Prostate gland (tissue), 2 donors: Measurements from ENCODE around the gene ZBTB40. TPM values are rescaled to one million over a fixed set of nuclear protein-coding genes. Genes with fewer than 3 reads are reported as not detected.

ENCODE experiments used
- DNase-seq: peaks from one replicate; pipeline ENCODE4 v3.0.0-alpha.2; 2019; ENCODE audit warnings: low spot score
- H3K27ac ChIP-seq, 2 donors: fragments of 200-600 bp; sonication (generic); 2 replicates each; pipeline ENCODE4 v1.5.1; 2017 to 2019
- H3K27me3 ChIP-seq: fragments of 200-600 bp; sonication (generic); replicated peaks from 2 replicates; pipeline ENCODE4 v1.5.1; 2019; ENCODE audit not compliant: insufficient read depth
- H3K36me3 ChIP-seq, 2 donors: fragments of 200-600 bp; sonication (generic); 1 replicate in 1 of 2; 2 replicates in 1 of 2; pipeline versions ENCODE4 v1.5.1 to v1.8.1; 2017 to 2019
- H3K4me1 ChIP-seq: fragments of 200-600 bp; sonication (generic); replicated peaks from 2 replicates; pipeline ENCODE4 v1.5.1; 2019
- H3K4me3 ChIP-seq, 2 donors: fragments of 200-600 bp; sonication (generic); 2 replicates each; pipeline ENCODE4 v1.5.1; 2017 to 2019
- H3K9me3 ChIP-seq: fragments of 200-600 bp; sonication (generic); 2 replicates; pipeline ENCODE4 v1.5.1; 2017
- CTCF ChIP-seq, 4 experiments: fragments of 200-600 bp in 2 of 4; fragments of 450-650 bp in 2 of 4; sonication (generic) in 2 of 4; IDR thresholded peaks; 1 replicate in 3 of 4; 2 replicates in 1 of 4; pipeline ENCODE4 v1.5.1; 2016 to 2019; ENCODE audit warnings: antibody characterized with exemption in 4 of 4, mild to moderate bottlenecking in 2 of 4, moderate library complexity in 2 of 4
- POLR2A ChIP-seq: fragments of 450-650 bp; IDR thresholded peaks from one replicate; pipeline ENCODE4 v1.6.1; 2016; ENCODE audit warnings: antibody characterized with exemption, mild to moderate bottlenecking
- POLR2AphosphoS5 ChIP-seq: sonication (generic); formaldehyde crosslinking; IDR thresholded peaks from one replicate; pipeline ENCODE4 v1.6.1; 2017; ENCODE audit warnings: antibody characterized with exemption
- WGBS: methylation state at CpG from one replicate; pipeline ENCODE4 v1.1.5; 2018; 5-methylcytosine and 5-hydroxymethylcytosine counted together
- intact Hi-C: fragments of 100-400 bp; cut with DNase I; formaldehyde crosslinking; loops from one replicate; pipeline ENCODE4 v1.14.2; 2022
- total RNA-seq, 2 donors: library from RNA; depleted of rRNA; stranded (reverse); fragments of >200 nt; gene quantifications; one replicate each; pipeline ENCODE4 v1.1.0, GENCODE V29; 2016

ZBTB40 gene
- total RNA-seq, 2 donors from 2014 or later, result 18.2 to 26.3 TPM

DNA sequence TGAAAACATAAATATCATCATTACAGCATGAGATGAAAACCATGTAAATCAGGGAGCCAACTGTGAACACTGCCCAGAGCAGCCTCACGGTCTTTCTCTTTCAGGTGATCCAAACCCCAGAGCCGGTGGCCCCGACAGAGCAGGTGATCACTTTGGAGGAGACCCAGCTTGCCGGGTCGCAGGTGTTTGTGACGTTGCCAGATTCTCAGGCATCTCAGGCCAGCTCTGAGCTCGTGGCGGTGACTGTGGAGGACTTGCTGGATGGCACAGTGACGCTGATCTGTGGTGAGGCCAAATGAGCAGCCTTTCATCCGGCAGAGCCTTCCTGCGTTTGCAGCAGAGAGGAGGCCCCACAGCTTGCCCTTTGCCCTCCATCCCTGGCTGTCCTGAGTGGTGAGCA is 74.4 kb downstream of the ZBTB40 start:
- 72% methylated on average over 11 of the region's 11 CpGs for WGBS
- Histone ChIP-seq H3K9me3 (no peaks in the 10 kb centered on the region), H3K36me3 (peaks cover 4 to 8% of the 10 kb centered on the region in 2 donors), H3K4me3 (no peak overlapping the region), H3K27me3 (no peaks in the 10 kb centered on the region), H3K27ac (no peak overlapping the region), H3K4me1 (no peaks in the 10 kb centered on the region)
- TF ChIP-seq POLR2AphosphoS5 (no peak), CTCF (IDR thresholded peaks at IDR 0.05) (no peak), POLR2A (no peak)
- DNase-seq, result no peak
- intact Hi-C loops, result no loop called here

- peaks cover 4% of the 10 kb centered on the region in 2 donors for H3K36me3 ChIP-seq
- 92% methylated on average over 5 of the region's 5 CpGs for WGBS
- intact Hi-C loops, result no loop called here
Measured at GRCh38 chr1:22526677-22527076, 75.0 kb downstream of the ZBTB40 start.

DNA sequence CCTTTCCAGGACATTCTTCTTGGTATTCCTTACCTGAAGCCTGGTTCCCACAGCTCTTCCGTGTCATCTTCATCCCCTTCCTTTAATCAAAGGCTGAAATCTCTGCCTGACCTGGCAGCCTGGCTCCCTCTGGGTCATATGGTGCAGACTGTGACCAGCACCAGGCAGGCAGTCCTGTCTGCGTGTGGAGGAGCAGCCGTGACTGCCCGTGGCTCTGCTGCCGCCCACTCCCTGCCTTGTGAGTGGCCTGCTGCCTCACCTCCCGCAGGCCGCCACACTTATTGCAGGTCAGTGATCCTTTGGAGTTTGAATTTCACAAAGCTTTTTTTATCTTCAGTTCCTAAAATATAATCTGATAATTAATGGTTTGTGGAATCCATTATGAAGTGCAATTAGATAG is 75.5 kb downstream of the ZBTB40 start:
- WGBS, result 71% methylated on average over 7 of the region's 7 CpGs
- no peaks in the 10 kb centered on the region for H3K27me3 ChIP-seq
- no peaks in the 10 kb centered on the region for H3K4me1 ChIP-seq
- no peak overlapping the region for H3K27ac ChIP-seq
- DNase-seq, result no peak
- H3K4me3 ChIP-seq, result no peak overlapping the region
- no peak for TF ChIP-seq POLR2AphosphoS5
- no peak for TF ChIP-seq POLR2A
- TF ChIP-seq CTCF (IDR thresholded peaks at IDR 0.05), result no peak
- H3K9me3 ChIP-seq, result no peaks in the 10 kb centered on the region
- peaks cover 2 to 4% of the 10 kb centered on the region in 2 donors for H3K36me3 ChIP-seq
- intact Hi-C loops, result no loop called here

More at GRCh38 chr1:22526677-22527076, 75.0 kb downstream of the ZBTB40 start:
- TF ChIP-seq POLR2A, result no peak
- TF ChIP-seq POLR2AphosphoS5, result no peak
- no peak for TF ChIP-seq CTCF (IDR thresholded peaks at IDR 0.05)
- Histone ChIP-seq H3K27ac (no peak overlapping the region), H3K9me3 (no peaks in the 10 kb centered on the region), H3K4me3 (no peak overlapping the region), H3K4me1 (no peaks in the 10 kb centered on the region), H3K27me3 (no peaks in the 10 kb centered on the region)
- DNase-seq, result no peak

DNA sequence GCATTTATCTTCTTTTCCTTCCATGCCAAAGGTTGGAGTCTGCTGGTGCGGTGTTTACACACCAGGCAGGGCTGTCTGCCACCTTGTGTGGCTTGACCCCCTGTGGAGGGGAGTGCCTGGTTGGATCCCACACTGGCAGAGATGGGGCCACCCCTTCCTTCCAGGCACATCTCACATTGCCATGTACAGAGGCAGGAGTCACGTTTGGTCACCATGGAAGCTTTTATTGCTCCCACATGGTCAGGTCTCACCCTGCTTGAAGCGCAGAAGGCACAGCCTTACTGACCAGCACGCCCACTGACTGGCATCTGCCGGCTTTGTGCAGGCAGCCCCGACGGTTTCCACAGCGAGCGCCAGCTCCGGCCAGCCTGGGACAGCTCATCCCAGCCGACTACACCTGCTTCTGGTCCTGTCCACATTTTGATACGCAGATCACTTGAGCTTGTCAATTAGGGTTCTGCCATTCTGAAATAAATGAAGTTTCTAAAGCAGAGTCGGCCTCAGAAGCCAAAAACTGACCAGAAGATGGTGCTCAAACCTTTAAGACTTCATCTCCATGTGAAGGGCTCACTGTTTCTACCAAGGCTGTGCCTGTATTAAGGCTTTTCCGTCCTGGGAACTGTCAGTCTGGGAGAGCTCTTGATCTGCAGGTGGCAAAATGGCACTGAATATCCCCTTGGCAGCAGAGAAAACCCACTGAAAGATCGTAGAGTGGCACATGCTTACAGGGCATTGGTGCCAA is 76.1 kb downstream of the ZBTB40 start:
- Histone ChIP-seq H3K36me3 (peaks cover 2 to 4% of the 10 kb centered on the region in 2 donors), H3K27ac (no peak overlapping the region), H3K4me3 (no peak overlapping the region), H3K27me3 (no peaks in the 10 kb centered on the region), H3K9me3 (no peaks in the 10 kb centered on the region), H3K4me1 (no peaks in the 10 kb centered on the region)
- DNase-seq, result no peak
- no peak for TF ChIP-seq CTCF (IDR thresholded peaks at IDR 0.05)
- intact Hi-C loops, result loop anchor here (2.0 kb wide), 1 partner anchor 113 kb away; no protein-coding TSS in a partner anchor
- 81% methylated on average over 15 of the region's 15 CpGs for WGBS

DNA sequence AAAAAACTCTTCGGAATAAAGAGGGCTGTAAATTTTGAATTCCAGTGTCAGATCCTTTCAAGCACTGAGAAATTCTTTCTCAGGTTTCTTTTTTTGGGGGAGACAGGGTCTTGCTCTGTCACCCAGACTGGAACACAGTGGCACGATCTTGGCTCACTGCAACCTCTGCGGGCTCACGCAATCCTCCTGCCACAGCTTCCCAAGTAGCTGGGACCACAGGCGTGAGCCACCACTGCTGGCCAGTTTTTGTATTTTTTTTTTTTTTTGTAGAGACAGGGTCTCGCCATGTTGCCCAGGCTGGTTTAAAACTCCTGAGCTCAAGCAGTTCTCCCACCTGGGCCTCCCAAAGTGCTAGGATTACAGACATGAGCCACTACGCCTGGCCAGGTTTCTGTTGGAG is 76.8 kb downstream of the ZBTB40 start:
- DNase-seq, result no peak
- Histone ChIP-seq H3K4me1 (no peaks in the 10 kb centered on the region), H3K36me3 (peaks cover 2 to 4% of the 10 kb centered on the region in 2 donors), H3K4me3 (no peak overlapping the region), H3K27ac (no peak overlapping the region), H3K9me3 (no peaks in the 10 kb centered on the region), H3K27me3 (no peaks in the 10 kb centered on the region)
- TF ChIP-seq POLR2AphosphoS5 (no peak), CTCF (IDR thresholded peaks at IDR 0.05) (no peak), POLR2A (no peak)
- intact Hi-C loops, result loop anchor here (2.0 kb wide), 1 partner anchor 112 kb away; no protein-coding TSS in a partner anchor
- WGBS, result 95% methylated on average over 7 of the region's 7 CpGs
